ENCODE data around the gene MTG2. TPM values are rescaled to one million over a fixed set of nuclear protein-coding genes. Genes with fewer than 3 reads are reported as not detected.

Gene MTG2
- total RNA-seq (2016; rRNA removed; fragmentation: Illumina TruSeq; extraction: Trizol) (31.3 and 37.8 TPM in 2 replicates), polyA plus RNA-seq (2011; rRNA removed) (20.4 and 22.5 TPM in 2 replicates), polyA minus RNA-seq (2011; rRNA and poly(A)+ RNA removed; ENCODE audit: low replicate concordance) (27.2 and 36.2 TPM in 2 replicates), Bru-seq, nascent RNA (percentile 74 among the genes with signal in this experiment), BruChase-seq, experiment 1, labeled RNA remaining after a 6-hour chase (percentile 77 among the genes with signal in this experiment), BruChase-seq, experiment 2, labeled RNA remaining after a 2-hour chase (percentile 79 among the genes with signal in this experiment)
- total RNA-seq (2016; cell fraction: cytosol; rRNA removed; fragmentation: Illumina TruSeq; extraction: Trizol; ENCODE audit: low read depth): 14.9 and 15.3 TPM in 2 replicates
- 30.0 and 35.2 TPM in 2 replicates for total RNA-seq (2016; cell fraction: insoluble cytoplasmic fraction; rRNA removed; fragmentation: Illumina TruSeq; extraction: Trizol)
- total RNA-seq (2016; cell fraction: membrane; rRNA removed; fragmentation: Illumina TruSeq; extraction: Trizol): 20.4 and 23.8 TPM in 2 replicates
- 23.8 and 28.4 TPM in 2 replicates for total RNA-seq (2016; cell fraction: nucleus; rRNA removed; fragmentation: Illumina TruSeq; extraction: Trizol)
- 19.5 and 23.4 TPM in 2 replicates for polyA plus RNA-seq (2011; cell fraction: cytosol; rRNA removed)
- 31.1 and 31.2 TPM in 2 replicates for polyA plus RNA-seq (2011; cell fraction: nucleus; rRNA removed)
- 21.4 and 26.9 TPM in 2 replicates for polyA plus RNA-seq (2012)
- 13.5 and 13.6 TPM in 2 replicates for polyA plus RNA-seq (2016; cell fraction: cytosol; fragmentation: Illumina TruSeq; extraction: Trizol; ENCODE audit: low read depth)
- polyA plus RNA-seq (2016; cell fraction: insoluble cytoplasmic fraction; fragmentation: Illumina TruSeq; extraction: Trizol; ENCODE audit: low read depth): 33.7 and 36.3 TPM in 2 replicates
- 18.0 and 19.8 TPM in 2 replicates for polyA plus RNA-seq (2016; cell fraction: membrane; fragmentation: Illumina TruSeq; extraction: Trizol; ENCODE audit: low read depth)
- 87.6 and 92.7 TPM in 2 replicates for polyA plus RNA-seq (2016; cell fraction: nucleus; fragmentation: Illumina TruSeq; extraction: Trizol; ENCODE audit: insufficient read depth, low read depth)
- polyA minus RNA-seq (2011; cell fraction: cytosol; rRNA and poly(A)+ RNA removed): 13.0 and 15.4 TPM in 2 replicates
- polyA minus RNA-seq (2011; cell fraction: nucleus; rRNA and poly(A)+ RNA removed): 16.7 and 20.9 TPM in 2 replicates
- long read RNA-seq, experiment 1, transcript MTG2-201 (7 exons, 2,929 nt): major isoform, 6 of 18 reads
- long read RNA-seq, experiment 1, partial matches to known transcripts: 7 of 18 reads
- long read RNA-seq, experiment 1, other reads (novel, unspliced or antisense): 4 of 18 reads
- long read RNA-seq, experiment 2, transcript MTG2-210 (2 exons, 590 nt): major isoform, 10 of 34 reads
- long read RNA-seq, experiment 2, partial matches to known transcripts: 11 of 34 reads
- long read RNA-seq, experiment 2, other reads (novel, unspliced or antisense): 13 of 34 reads

GRCh38 chr20:62182469-62183425 is at the start of gene MTG2:
Gene MTG2 (plus strand): TSS chr20:62183028. CDS start chr20:62193421, 10,393 bp downstream.
- in situ Hi-C loops (cut with HindIII; ENCODE audit: extremely low pct_ligation_motif_present, low pct_unique_long_range_greater_than_20kb) (no loop called here), intact Hi-C loops (cut with micrococcal nuclease; ENCODE audit: unreplicated experiment) (loop anchor here (1.0 kb wide), 1 partner anchor 56 kb away; the partner anchor contains the start of gene OSBPL2)
- ATAC-seq: peak; percentile 93
- H3K4me1 ChIP-seq (ENCODE audit: insufficient read depth, low read length): peaks cover 48% of the 10 kb centered on the region
- H3K36me3 ChIP-seq (replicated peaks in 1 of 2; ENCODE audit: control insufficient read depth in 1 of 2, insufficient read depth in 2 of 2, low read length in 2 of 2): peaks cover 9 to 10% of the 10 kb centered on the region in 2 experiments; a peak in 4 of 5 replicates
- peak within 1 kb of the TSS; percentile 97 for H3K9ac ChIP-seq (ENCODE audit: insufficient read depth, low read depth, low read length)
- peaks cover 34% of the 10 kb centered on the region for H3K79me2 ChIP-seq (ENCODE audit: insufficient read depth, low read length)
- no peak within 1 kb of the TSS for H2AFZ ChIP-seq (ENCODE audit: low read length)
- under 1% methylated on average over 82 of the region's 96 CpGs for WGBS (ENCODE audit: low lambda C conversion rate)
- BruUV-seq (replicated peaks): TSS peak; percentile 93
- H3K4me2 ChIP-seq (ENCODE audit: low read depth, low read length): peak within 1 kb of the TSS; percentile 95
- POLR2A ChIA-PET: interaction anchor here (0.6 to 1.8 kb wide), 6 partner anchors 8 to 193 kb away, joined by 3 to 6 read pairs (median 3); no protein-coding TSS in a partner anchor
- no peaks in the 10 kb centered on the region for H4K20me1 ChIP-seq (ENCODE audit: insufficient read depth, low read length)
- CTCF ChIA-PET (ENCODE audit: low intra/inter-chr PET ratio, low total read pairs): no interaction called here
- peak; percentile 67 for FAIRE-seq
- no peaks in the 10 kb centered on the region; a peak in 1 of 5 replicates for H3K27me3 ChIP-seq (ENCODE audit: control insufficient read depth in 1 of 2, insufficient read depth in 2 of 2, low read length in 2 of 2)
- DNase-seq (ENCODE audit: low spot score): peak; percentile 98
- peak within 1 kb of the TSS; percentile 90 for H3K27ac ChIP-seq (ENCODE audit: extremely low read length, insufficient read depth, low read length)
- peak within 1 kb of the TSS; percentile 87 to 96 (median 90) for H3K4me3 ChIP-seq (replicated peaks in 1 of 3; ENCODE audit: insufficient read depth in 1 of 3, low read depth in 2 of 3, low read length in 3 of 3)
- no peaks in the 10 kb centered on the region for H3K9me3 ChIP-seq (ENCODE audit: low read length)
- TF ChIP-seq TCF12 (IDR thresholded peaks at IDR 0.05) (no peak), TCF12 (CRISPR knock-in tag; IDR thresholded peaks at IDR 0.05) (peak; percentile 90), ZNF44 (CRISPR knock-in tag; IDR thresholded peaks at IDR 0.05) (peak; percentile 62), SMAD9 (CRISPR knock-in tag; IDR thresholded peaks at IDR 0.05) (peak; percentile 82; the same call in 1 of the 2 replicates), YEATS4 (CRISPR knock-in tag; IDR thresholded peaks at IDR 0.05; ENCODE audit: borderline replicate concordance) (peak; percentile 99), AKAP8 (CRISPR knock-in tag; IDR thresholded peaks at IDR 0.05) (peak; percentile 99), BRD4 (CRISPR knock-in tag; IDR thresholded peaks at IDR 0.05) (peak; percentile 99), ATRX (CRISPR knock-in tag; IDR thresholded peaks at IDR 0.05; ENCODE audit: borderline replicate concordance) (no peak), FOXK1 (CRISPR knock-in tag; IDR thresholded peaks at IDR 0.05; ENCODE audit: borderline replicate concordance, low read depth) (peak; percentile 96), TBX2 (CRISPR knock-in tag; IDR thresholded peaks at IDR 0.05; ENCODE audit: borderline replicate concordance) (peak; percentile 98)
- TF ChIP-seq, protein P1, sequence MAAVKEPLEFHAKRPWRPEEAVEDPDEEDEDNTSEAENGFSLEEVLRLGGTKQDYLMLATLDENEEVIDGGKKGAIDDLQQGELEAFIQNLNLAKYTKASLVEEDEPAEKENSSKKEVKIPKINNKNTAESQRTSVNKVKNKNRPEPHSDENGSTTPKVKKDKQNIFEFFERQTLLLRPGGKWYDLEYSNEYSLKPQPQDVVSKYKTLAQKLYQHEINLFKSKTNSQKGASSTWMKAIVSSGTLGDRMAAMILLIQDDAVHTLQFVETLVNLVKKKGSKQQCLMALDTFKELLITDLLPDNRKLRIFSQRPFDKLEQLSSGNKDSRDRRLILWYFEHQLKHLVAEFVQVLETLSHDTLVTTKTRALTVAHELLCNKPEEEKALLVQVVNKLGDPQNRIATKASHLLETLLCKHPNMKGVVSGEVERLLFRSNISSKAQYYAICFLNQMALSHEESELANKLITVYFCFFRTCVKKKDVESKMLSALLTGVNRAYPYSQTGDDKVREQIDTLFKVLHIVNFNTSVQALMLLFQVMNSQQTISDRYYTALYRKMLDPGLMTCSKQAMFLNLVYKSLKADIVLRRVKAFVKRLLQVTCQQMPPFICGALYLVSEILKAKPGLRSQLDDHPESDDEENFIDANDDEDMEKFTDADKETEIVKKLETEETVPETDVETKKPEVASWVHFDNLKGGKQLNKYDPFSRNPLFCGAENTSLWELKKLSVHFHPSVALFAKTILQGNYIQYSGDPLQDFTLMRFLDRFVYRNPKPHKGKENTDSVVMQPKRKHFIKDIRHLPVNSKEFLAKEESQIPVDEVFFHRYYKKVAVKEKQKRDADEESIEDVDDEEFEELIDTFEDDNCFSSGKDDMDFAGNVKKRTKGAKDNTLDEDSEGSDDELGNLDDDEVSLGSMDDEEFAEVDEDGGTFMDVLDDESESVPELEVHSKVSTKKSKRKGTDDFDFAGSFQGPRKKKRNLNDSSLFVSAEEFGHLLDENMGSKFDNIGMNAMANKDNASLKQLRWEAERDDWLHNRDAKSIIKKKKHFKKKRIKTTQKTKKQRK (IDR thresholded peaks at IDR 0.05; ENCODE audit: low read length): no peak

All from HepG2 (cell line).